GM19351 (cell line): ENCODE measurements around the gene PDE6A.
"Not testable (repeated sequence)": the region's sequence is repeated elsewhere in the genome, so short reads cannot be mapped to it uniquely, and the experiment has no call there.

ENCODE experiments used
- ATAC-seq: cut with Tn5 transposase; IDR thresholded peaks from one replicate; pipeline ENCODE4 v1.9.1; 2021; ENCODE audit warnings: mild to moderate bottlenecking, moderate library complexity; ENCODE audit not compliant: unreplicated experiment

Gene PDE6A

DNA sequence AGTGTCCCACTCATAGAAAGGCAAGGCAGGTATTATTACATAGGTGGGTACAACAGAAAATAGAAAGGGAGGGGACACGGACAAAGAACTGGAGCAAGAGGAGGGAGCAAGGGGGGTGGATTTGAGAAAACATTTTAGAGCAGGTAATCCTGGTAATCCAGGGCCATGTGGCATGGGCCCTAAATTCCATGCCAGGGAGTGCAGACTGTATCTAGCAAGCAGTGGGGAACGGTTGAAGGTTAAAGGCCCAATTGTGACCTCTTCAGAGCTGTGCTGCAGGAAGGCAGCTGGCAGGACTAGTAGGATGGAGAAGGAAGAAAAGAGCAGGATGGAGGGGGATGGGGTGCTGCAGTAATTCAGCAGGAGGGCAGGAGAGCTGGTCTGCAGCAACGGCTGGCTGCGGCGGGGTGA, 75.2 kb downstream of the PDE6A start:
- ATAC-seq, result no peak

DNA sequence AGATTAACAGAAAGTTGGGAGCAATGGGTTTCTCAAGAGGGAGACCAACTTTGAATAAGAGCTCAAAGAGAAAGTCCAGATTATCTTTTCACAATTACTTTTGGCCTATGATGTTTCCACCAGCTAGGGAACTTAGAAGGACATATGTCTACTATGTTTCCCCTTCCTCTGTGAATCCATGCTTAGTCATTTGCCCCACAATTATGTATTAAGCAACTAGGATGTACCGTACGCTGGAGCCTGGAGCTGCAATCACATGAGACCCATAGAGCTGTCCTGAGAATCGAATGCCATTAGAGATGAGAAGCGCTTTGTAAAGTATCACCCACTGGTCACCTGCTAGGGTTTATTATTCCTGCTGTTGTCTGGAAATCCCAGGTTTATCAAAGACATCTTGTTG, 78.8 kb downstream of the PDE6A start:
- ATAC-seq, result no peak

DNA sequence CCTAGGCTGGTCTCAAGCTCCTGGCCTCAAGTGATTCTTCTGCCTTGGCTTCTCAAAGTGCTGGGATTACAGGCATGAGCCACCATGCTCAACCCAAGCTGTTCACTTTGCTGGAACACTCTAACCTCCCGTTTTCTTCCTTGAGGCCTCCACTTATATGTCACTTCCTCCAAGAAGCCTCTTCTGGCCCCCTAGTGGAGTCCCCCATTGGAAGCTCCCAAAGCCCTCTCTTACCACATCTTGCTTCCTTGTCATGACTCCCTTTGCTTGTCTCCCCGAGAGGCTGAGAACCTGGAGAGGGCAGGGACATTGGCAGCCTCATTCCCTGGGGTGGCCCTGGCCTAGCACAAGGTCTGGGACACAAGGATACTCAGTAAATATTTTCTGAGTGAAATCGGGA, 80.8 kb downstream of the PDE6A start:
- no peak for ATAC-seq

GRCh38 chr5:149863176-149863575, 81.4 kb downstream of the PDE6A start:
- no peak for ATAC-seq

DNA sequence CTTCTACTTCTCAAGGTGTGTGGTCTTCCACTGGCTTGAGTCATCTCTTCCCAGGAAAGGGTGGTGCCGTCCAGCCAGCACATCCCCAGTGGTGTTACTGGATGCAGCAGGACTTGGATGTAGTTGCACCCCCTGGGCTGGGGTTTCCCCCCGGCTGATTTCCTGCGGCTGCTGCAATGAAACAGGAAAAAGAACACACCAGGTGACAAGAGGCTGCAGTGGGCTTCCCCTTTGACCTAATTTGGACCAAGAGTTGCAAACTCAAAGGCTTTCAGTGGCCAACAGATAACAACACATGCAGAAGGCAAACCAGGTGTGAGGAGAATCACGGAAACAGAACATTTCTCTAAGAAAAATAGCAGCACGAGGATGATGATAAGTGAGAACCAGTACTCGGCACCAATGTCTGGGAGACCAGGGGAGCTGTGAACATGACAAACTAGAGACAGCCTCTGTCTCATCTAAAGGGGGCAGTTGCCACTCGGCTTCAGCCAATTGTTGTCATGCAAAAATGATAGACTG, 83.7 kb downstream of the PDE6A start:
- ATAC-seq, result peak; percentile 90

DNA sequence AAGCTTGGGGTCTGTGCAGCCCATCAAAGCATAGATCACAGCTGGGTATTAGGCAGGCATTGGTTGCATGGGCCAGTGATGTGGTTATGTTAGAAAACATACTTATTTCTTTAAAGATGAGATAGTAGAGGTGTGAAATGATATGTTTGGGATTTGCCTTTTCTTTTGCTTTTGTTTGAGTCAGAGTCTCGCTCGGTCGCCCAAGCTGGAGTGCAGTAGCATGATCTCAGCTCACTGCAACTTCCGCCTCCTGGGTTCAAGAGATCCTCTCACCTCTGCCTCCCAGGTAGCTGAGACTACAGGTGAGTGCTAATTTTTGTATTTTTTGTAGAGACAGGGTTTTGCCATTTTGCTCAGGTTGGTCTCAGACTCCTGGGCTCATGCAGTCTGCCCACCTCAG, 84.8 kb downstream of the PDE6A start:
- no peak for ATAC-seq

DNA sequence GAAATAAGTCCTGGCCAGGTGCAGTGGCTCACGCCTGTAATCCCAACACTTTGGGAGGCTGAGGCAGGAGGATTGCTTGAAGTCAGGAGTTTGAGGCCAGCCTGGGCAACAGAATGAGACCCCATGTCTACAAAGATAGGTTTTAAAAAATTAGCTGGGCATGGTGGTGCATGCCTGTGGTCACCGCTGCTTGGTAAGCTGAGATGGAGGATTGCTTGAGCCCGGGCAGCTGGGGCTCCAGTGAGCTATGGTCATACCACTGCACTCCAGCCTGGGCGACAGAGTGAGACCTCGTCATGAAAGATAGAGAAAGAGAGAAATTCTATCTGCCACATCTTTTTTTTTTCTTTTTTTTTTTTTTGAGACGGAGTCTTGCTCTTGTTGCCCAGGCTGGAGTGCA, 86.1 kb downstream of the PDE6A start:
- ATAC-seq, result not testable (repeated sequence)

DNA sequence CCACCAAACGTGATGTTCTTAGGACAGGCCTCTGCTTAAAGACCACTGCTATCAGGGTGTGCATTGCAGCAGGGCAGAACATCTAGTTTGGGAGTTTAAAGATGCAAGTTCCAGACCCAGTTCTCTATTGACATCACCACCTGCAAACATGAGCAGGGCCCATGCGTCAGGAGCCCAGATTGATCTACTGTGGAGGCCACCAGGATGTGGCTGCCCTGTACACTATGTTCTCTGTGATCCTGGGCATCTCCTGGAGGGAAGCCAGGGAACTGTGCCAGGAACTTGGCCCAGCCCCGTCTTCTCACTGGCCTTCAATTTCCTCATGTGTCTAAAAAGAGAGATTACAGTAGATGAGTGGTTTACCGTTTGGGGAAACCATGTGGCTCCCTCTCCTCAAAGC, 87.1 kb downstream of the PDE6A start:
- ATAC-seq, result no peak

DNA sequence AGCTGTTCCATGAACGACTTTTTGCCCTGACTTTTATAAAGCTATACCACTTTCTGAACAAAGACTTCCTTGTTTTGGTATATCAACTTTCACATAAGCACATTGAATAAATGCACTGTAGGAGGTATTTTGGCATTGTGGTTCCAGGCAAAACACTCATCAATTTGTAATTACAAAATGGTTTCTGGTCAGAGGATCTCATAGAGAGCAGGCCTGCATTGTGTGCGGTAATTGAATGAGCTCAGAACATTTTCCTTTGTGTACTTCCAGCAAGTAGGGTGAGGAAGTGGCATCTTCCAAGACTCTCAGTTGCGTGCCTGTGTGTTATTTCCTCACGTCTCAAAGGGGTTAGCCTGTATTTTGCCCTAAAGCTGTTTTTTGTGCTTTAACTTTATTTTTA, 89.2 kb downstream of the PDE6A start:
- no peak for ATAC-seq

DNA sequence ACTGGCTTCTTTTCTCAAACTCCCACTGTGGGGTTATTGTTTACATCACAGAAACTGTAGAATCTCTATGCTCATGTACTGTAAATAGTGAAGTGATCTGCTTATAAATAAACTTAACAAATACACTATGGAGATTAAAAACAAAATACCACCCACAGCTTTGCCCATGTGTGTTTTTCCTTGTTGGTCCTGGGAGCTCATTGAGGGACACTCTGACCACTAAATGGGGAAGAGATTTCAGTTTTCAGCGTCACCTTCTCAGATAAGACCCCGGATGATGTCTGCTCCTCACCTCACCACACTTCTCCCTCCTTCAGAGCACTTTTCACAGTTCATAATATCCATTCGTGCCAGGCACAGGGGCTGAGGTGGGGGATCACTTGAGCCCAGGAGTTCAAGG, 89.7 kb downstream of the PDE6A start:
- ATAC-seq, result no peak

DNA sequence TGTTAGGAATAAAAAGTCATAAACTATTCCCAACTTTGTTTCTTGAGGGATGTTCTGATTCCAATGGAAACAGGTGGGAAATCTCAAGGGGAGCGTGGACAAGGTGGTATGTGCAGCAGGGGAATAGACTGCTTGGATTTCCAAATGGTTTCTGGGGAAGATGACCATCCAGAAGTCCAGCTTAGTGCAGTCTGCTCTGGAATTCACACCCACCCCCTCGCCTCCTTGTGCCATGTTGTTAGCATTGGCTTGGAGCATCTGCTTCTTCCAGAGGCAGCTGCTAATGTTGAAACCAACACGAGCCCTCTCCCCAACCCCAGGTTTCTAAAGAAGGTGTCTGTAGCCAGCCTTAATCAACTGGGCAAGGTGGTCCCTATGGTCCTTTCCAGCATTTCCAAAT, 90.9 kb downstream of the PDE6A start:
- no peak for ATAC-seq

DNA sequence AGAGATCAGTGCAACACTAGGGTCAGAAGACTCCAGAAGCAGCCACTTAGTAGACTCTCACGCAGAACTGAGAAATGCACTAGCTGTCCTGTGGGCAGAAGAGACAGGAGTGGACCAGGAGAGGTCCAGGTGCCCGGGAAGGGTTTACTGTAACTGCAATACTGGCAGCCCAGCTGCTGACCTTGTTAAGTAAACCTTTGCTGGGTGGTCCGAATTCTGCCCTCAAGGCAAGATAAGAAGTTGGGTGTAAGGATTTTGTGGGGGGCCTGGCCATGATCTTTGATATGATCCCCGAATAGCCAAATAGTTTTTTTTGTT, 91.3 kb downstream of the PDE6A start:
- ATAC-seq, result no peak

DNA sequence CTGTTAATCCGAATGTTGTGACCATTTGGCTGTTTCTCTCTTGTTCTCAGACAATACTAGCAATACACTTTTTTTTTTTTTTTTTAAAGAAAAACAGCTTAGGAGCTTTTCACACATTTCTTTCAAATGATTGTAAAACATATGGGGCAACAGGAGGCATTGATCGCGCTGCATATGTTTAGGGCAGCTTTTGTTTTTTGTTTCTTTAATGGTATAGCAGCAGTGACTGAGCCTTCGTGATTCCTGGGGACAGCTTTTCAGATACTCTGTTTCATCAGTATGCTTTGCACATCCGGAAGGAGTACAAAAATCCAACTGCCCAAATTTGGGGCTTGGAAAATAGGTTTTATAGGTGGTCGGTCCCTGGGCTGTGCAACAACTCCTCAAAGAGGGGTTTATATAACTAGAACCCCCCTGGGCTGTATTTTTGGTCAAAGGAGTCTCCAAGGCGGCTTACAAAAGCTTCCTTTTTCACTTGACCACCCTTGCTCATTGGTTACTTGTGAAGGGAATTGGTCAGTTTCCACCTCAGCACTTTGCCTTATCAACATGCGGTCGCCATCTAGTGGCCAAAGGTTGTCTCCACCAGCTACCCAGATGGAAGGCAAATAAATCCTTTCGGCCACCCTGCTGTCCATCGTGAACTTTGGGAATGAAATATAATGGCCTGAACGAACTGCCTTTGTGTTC, 91.8 kb downstream of the PDE6A start:
- peak; percentile 78 for ATAC-seq

GRCh38 chr5:149851211-149851610, 93.4 kb downstream of the PDE6A start:
- no peak for ATAC-seq

GRCh38 chr5:149849966-149850910, 94.4 kb downstream of the PDE6A start:
- no peak for ATAC-seq

- ATAC-seq, result no peak
These were observed 95.2 kb downstream of the PDE6A start for GRCh38 chr5:149849280-149849965.

DNA sequence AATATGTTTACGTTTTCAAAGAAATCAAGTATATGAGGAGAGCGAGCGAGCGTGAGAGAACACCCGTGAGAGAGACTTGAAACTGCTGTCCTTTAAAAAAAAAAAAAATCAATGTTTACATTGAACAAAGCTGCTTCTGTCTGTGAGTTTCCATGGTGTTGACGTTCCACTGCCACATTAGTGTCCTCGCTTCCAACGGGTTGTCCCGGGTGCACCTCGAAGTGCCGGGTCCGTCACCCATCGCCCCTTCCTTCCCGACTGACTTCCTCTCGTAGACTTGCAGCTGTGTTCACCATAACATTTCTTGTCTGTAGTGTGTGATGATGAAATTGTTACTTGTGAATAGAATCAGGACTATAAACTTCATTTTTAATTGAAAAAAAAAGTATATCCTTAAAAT, 97.0 kb downstream of the PDE6A start:
- ATAC-seq, result no peak

- ATAC-seq, result no peak
These were observed 98.6 kb downstream of the PDE6A start for GRCh38 chr5:149846021-149846420.

GRCh38 chr5:149845601-149846000, 99.0 kb downstream of the PDE6A start:
- no peak for ATAC-seq

- no peak for ATAC-seq
These were observed 102.5 kb downstream of the PDE6A start for GRCh38 chr5:149841851-149842793.
